ENCODE measurements around the gene FAM89A. TPM values are rescaled to one million over a fixed set of nuclear protein-coding genes. Genes with fewer than 3 reads are reported as not detected.

FAM89A gene
- polyA plus RNA-seq, 1 of the 3 experiments (the other 2 are of a cell fraction) = 2.7 TPM

GRCh38 chr1:231059566-231060193 lies 19.6 kb upstream of the FAM89A start:
- CTCF ChIA-PET = interaction anchor here (1.3 to 2.9 kb wide), 2 partner anchors 24 to 151 kb away, joined by 4 to 9 read pairs; no protein-coding TSS in a partner anchor
- Histone ChIP-seq H3K79me2 (ENCODE audit: insufficient read depth) (no peaks in the 10 kb centered on the region), H3K4me3 (ENCODE audit: low read depth in 2 of 2, low read length in 1 of 2) (no peak overlapping the region), H3K36me3 (replicated peaks in 1 of 2; ENCODE audit: control insufficient read depth in 1 of 2, insufficient read depth in 2 of 2, low read length in 1 of 2) (no peaks in the 10 kb centered on the region), H3K27me3 (ENCODE audit: insufficient read depth) (no peaks in the 10 kb centered on the region), H3K9ac (no peak overlapping the region), H4K20me1 (ENCODE audit: insufficient read depth) (no peaks in the 10 kb centered on the region), H2AFZ (ENCODE audit: low read depth) (no peak overlapping the region), H3K9me3 (no peaks in the 10 kb centered on the region), H3K4me1 (ENCODE audit: control insufficient read depth in 1 of 2, insufficient read depth in 2 of 2, low read depth in 1 of 2, low read length in 1 of 2) (peaks cover 0 to 7% of the 10 kb centered on the region in 2 experiments; a peak in 2 of 4 replicates), H3K9me2 (no peaks in the 10 kb centered on the region), H3K4me2 (peak overlapping the region; percentile 10; the same call in 1 of the 2 replicates), H3F3A (replicated peaks; ENCODE audit: insufficient read depth) (no peaks in the 10 kb centered on the region), H3K27ac (ENCODE audit: low read depth in 2 of 2, low read length in 1 of 2) (no peak overlapping the region)
- 7% methylated on average over 1 of the region's 1 CpG for WGBS (ENCODE audit: low lambda C conversion rate)
- POLR2A ChIA-PET = interaction anchor here (0.6 kb wide), 1 partner anchor 301 kb away, joined by 3 read pairs; no protein-coding TSS in a partner anchor
- peak; percentile 64 for DNase-seq
- TF ChIP-seq IRF3 (IDR thresholded peaks at IDR 0.05; ENCODE audit: low read depth, low read length) = no peak
- TF ChIP-seq USF1 (IDR thresholded peaks at IDR 0.05; ENCODE audit: borderline replicate concordance, low read depth) = no peak
- peak; percentile 100 for TF ChIP-seq RCOR1 (IDR thresholded peaks at IDR 0.05; ENCODE audit: low read length)
- TF ChIP-seq CHD2 (IDR thresholded peaks at IDR 0.05; ENCODE audit: low read length, partially characterized antibody) = peak; percentile 92
- TF ChIP-seq YY1 (IDR thresholded peaks at IDR 0.05; ENCODE audit: low read depth) = no peak
- TF ChIP-seq POLR2AphosphoS5 (IDR thresholded peaks at IDR 0.05; ENCODE audit: low read depth, low read length) = peak; percentile 50; the same call in 1 of the 2 replicates
- TF ChIP-seq MEF2A (IDR thresholded peaks at IDR 0.05; ENCODE audit: borderline replicate concordance, low read depth) = no peak
- 0 out of 2 replicates have a peak, but pooled peaks have one; percentile 36 for TF ChIP-seq FOSL2 (IDR thresholded peaks at IDR 0.05; ENCODE audit: borderline replicate concordance, low read depth)
- TF ChIP-seq RXRA (IDR thresholded peaks at IDR 0.05; ENCODE audit: borderline replicate concordance, low read depth) = no peak
- TF ChIP-seq FOXJ3 (CRISPR knock-in tag; IDR thresholded peaks at IDR 0.05) = peak; percentile 93
- TF ChIP-seq TAF1 (IDR thresholded peaks at IDR 0.05; ENCODE audit: borderline replicate concordance, low read depth, low read length) = no peak
- TF ChIP-seq MXI1 (IDR thresholded peaks at IDR 0.05; ENCODE audit: low read depth, low read length) = 0 out of 2 replicates have a peak, but pooled peaks have one; percentile 15
- peak; percentile 46; the same call in 1 of the 2 replicates for TF ChIP-seq JUND (IDR thresholded peaks at IDR 0.05)
- TF ChIP-seq ELF1 (IDR thresholded peaks at IDR 0.05) = no peak
- TF ChIP-seq EP300 (IDR thresholded peaks at IDR 0.05; ENCODE audit: borderline replicate concordance in 1 of 2, low read depth in 1 of 2, low read length in 1 of 2) = peak in 1 of 2 experiments; percentile 92; a peak in 2 of 4 replicates
- 0 out of 2 replicates have a peak, but pooled peaks have one; percentile 26 for TF ChIP-seq TEAD4 (IDR thresholded peaks at IDR 0.05; ENCODE audit: borderline replicate concordance, insufficient read depth)
- peak; percentile 56 for TF ChIP-seq TCF12 (IDR thresholded peaks at IDR 0.05)
- TF ChIP-seq GATA2 (CRISPR knock-in tag; IDR thresholded peaks at IDR 0.05) = peak; percentile 100
- no peak for TF ChIP-seq REST (IDR thresholded peaks at IDR 0.05; ENCODE audit: low read depth, low read length)
- TF ChIP-seq NFIC (IDR thresholded peaks at IDR 0.05; ENCODE audit: borderline replicate concordance) = no peak
- no peak for TF ChIP-seq NRF1 (IDR thresholded peaks at IDR 0.05; ENCODE audit: low read depth, low read length)
- no peak for TF ChIP-seq CTCF (IDR thresholded peaks at IDR 0.05)
